ENCODE measurements around the gene CYS1.
A peak's percentile ranks its signal among the peaks of the same experiment; 100 is the strongest.
"Not testable (repeated sequence)": the region's sequence is repeated elsewhere in the genome, so short reads cannot be mapped to it uniquely, and the experiment has no call there.

Gene CYS1

DNA sequence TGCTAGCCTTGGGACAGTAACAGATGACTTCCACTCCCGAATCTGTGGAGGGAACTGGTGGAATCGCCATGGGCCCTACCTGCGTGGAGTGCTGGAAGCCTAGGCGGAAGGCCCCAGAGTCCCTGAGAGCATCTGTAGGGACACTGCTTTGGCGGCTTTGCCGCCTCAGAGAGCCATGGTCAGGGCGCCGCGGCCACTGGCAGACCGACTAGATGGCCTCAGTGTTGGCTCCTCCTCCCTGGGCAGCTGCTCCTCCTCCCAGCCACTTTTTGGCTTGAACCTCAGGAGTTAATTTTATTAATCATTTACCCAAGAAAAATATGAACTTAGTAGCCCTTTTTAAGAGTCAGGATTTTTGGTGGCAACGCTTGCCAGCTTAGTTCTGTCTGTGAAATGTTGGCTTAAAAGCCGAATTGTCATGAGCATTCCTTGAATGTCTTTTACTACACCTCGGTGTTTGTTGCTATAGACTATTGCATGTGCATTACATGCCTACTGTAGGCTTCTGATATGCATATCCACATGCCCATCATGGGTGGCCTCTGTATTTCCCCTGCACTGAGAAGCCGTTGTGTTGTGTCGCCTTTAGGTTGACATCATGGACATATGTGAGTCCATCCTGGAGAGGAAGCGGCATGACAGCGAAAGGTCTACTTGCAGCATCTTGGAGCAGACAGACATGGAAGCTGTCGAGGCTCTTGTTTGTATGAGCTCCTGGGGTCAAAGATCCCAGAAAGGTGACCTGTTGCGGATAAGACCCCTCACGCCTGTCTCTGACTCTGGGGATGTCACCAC, 34.5 kb downstream of the CYS1 start:
- no peak for DNase-seq

DNA sequence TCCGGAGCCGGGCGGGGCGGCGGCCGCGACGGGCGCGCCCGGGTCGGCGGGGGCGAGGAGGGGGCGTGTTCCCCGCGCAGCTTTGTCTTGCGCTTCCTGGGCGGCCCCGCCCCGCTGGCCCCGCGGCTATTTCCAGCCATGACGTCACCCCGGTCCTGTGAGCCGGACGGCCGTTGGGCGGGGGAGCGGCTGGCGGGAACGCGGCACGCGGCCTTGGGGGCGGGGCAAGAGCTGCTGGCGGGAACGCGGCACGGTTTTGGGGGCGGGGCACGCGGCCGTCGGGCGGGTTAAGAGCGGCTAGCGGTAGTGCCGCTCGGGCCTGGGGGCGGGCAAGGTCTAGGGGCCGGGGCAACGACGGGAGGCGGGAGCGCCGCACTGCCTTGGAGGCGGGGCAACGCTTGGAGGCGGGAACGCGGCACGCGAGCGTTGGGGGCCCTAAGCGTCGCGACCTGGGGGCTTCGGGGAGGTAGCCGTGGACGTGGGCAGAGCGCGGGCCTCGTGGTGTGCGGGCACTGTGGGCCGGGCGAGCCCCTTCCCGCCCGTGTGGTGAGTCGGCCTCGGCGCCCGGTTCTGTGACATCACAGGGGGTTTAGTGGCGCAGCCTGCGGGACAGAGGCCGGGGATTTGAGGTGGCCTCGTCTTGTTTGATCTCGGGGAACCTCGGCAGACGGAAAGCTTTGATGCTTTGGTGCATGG, 36.2 kb downstream of the CYS1 start:
- DNase-seq, result peak; percentile 43

DNA sequence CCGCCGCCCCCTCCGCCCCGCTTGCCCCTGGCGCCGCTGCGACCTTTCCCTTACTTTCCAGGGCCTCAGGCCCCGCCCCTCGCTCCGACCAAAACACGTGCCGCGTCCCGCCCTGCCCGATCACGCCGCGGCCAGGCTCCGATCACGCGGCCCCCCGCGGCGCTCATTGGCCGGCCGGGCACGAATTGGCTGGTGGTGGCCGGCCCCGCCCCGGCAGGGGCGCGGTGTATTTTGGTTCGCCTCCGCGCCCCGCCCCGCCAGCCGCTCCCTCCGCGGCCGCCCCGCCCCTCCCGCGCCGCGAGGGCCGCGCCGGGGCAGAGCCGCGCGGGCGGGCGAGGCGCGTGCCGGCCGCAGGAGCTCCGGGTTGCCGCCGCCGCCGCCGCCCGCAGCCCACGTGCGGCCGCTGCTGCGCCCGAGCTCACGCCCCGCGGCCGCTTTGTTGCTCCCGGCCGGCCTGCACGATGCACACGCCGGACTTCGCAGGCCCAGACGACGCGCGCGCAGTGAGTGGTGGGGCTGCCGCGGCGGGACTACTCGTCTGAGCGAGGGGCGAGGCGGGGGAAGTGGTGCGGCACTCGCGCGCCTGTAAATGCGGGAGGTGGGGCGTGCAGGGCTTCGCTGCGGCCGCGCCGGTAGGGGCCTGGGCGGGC, 36.8 kb downstream of the CYS1 start, which contains the start of gene KLF11:
Gene KLF11 (plus strand): TSS at position 295 of the 650 bp plus-strand sequence. CDS start 167 bp downstream, at position 462.
- DNase-seq, result peak; percentile 71

DNA sequence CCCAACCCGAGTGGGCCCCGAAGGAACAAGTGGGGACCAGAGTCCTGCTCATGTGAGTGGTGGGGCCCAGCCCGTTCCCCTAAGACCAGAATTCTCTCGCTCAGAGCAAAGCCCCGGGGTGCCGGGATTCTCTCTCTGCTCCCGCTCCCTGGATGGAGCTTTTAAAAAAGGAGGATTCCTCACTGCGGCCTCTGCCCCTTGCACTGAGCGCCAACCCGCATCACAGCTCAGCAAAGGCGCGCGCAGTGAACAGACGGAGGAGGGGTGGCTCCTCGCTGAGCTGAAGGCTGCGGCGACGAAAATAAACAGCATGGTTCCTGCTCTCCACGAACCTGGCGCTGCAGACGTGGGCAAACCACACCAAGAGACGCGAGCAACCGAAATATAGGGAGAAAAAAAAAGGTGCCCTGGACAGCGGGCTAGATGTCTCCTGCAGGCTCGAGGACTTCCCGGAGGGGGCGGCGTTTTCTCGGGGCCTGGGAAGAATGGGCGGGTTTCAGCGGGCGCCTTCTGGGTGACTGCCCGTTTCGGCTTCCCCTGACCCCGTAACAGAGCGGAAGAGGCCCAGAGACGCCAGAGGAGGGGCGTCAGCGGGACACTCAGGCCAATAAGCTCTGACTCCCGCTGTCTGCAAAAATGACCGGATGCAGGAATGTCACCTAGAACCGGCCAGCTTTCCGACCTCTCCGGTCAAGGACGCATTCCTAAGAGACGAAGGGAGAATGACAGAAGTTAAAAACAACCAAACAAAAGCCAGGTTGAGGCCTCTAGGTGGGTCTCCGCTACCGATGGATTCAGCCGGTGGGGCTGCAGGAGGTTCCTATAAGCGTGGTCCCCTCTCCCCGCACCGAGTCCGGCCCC, 37.7 kb downstream of the CYS1 start:
- DNase-seq, result peak; percentile 13

DNA sequence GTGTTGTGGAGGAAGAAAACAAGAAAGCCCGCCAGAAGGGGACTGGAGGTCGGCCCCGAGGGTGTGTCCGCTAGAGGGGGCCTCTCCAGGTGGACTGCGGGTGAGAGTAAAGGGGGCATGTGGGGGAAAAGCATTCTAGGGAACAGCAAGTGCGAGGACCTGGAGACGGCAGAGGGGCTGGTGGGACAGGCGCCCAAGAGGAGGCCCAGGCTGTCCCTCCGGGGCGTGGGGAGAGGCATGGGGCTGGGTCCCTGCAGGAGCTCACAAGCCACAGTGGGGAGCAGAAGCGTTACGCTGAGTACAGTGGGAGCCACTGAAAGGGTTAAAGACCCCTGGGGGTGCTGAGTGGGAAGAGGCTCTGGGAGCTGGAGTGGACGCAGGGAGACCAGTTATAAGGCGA, 38.5 kb downstream of the CYS1 start:
- no peak for DNase-seq

DNA sequence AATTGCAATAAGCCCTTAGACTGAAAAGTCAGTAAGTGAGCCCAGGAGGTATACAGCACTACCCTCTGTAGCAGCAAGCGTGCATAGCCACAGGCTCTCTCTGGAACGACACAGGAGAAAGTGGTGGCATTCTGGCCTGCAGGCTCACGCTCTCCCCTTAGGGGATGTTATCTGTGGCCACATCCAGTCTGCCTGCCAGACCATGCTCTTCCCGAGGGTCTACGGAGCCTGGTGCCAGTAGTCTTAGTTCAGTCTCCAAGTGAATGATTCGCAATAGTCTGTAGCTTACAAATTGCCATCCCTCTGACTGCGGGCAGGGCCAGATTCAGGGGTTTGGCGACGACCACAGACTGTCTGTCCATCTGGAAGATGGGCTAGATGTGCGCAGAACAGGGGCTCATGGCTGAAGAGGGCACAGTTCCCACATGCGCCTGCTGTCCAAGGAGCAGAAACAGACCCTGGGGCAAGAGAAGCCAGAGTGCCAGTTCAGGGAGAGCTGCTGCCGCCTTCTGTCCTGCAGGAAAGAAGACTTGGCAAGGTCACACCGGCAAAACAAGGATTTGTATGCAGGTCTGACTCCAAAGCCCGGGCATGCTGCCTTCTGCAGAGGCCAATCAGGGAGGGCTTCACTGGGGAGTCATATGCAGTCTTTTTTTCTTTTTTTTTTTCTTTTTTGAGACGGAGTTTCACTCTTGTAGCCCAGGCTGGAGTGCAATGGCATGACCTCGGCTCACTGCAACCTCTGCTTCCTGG, 40.4 kb downstream of the CYS1 start:
- DNase-seq, result no peak

DNA sequence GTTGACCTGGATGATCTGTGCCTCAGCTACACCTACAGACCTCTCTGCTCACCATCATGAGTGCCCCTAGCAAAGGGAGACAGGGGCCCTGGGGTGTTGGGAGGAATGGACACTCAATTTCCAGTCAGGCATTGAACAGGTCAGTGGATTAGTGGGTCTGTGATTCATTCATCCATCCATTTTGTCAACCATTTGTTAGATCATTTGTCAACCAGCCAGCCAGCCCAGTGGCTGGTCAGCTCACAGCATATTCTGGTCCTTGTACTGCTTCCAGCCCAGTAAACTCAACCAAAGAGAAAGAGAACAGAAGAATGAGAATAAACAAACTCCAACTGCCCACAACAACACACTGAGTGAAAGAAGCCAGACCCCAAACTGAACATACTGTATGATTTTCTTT, 41.5 kb downstream of the CYS1 start:
- DNase-seq, result no peak

DNA sequence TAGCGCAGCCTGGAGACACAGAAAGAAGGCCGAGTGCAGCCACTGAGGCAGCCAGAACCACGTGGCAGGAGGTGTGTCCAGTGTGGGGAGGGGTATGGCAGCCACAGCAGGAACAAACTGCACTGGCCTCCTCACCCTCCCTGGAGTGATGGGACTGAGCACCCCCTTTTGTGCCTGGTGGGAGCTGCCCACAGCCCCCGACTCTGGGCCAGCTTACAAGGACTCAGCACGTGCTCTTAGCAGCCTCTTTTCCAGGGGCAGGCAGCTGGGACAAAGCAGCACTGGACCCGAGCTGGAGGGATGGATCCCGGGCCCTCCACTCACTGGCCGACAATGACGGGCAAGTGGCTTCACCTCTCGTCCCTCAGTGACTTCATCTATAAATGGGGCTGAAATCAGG, 42.1 kb downstream of the CYS1 start:
- DNase-seq, result no peak

DNA sequence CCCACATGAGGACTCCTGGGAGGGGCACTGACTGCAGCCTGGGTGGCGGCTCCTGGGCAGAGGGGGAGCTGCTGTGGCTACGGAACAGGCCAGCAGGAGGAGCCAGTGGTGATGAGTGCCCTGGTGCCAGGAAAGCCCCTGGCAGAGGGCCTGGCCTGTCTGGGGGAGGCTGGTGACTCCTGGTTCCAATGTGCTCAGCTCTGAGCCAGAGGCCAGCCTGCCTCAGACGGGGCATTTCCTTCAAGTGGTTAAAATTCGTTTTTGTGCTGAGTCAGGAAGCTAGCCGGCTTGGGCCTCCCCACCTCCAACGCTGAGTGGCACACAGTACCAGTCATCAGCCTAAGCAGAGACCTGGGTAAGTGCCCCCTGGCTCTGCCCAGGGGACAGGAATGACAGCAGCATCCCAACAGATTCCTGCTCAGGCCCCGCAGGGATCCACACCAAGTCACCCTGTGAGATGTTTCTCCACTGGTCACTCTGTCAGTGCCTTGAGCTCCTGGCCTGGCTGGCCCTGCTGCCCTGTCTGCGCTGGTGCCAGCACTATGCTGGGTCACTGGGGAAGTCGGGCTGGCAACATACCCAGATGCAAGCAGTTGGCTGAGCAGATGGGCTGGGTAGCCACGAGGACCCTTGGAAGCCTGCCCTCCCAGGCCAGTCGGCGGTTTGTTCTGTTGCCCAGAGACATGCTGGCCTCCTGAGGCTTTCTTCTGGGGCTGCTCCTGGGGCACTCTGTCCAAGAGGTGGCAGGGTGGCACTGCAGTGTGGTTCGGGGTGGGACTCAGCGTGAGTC, 43.9 kb downstream of the CYS1 start:
- no peak for DNase-seq

DNA sequence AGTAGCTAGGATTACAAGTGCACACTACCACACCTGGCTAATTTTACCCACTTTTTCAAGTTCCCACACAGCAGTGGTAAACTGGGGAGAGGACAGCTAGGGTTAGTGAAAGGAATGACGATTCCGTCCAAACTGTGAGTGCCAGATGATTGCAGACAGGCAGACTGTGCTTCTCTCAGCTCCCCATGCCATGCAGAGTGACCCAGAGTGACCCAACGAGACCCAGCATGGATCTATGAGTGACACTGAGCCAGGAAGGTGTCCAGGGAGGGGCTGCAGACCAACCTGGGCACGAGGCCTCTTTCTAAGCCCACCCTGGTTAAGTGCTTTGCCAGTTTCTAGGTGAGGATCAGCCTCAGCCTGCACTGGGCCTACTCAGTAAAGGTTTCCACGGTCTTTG, 44.6 kb downstream of the CYS1 start:
- DNase-seq, result no peak

DNA sequence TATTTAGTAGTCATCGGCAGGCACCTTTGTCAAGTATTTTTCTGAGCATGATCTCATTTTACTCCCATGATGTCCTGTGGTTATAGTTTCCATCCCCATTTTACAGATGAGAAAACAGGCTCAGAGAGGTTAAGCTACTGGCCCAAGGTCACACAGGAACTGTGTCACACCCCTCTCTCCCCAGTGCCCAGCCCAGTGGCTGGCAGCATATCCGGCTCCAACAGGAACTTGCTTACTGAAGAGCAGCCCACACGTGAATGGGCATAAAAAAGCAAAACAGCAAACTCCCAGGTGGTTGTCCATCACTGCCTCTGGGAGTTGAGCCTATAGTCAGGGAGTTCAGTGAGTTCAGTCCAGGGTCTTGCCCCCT, 45.2 kb downstream of the CYS1 start:
- DNase-seq, result no peak

DNA sequence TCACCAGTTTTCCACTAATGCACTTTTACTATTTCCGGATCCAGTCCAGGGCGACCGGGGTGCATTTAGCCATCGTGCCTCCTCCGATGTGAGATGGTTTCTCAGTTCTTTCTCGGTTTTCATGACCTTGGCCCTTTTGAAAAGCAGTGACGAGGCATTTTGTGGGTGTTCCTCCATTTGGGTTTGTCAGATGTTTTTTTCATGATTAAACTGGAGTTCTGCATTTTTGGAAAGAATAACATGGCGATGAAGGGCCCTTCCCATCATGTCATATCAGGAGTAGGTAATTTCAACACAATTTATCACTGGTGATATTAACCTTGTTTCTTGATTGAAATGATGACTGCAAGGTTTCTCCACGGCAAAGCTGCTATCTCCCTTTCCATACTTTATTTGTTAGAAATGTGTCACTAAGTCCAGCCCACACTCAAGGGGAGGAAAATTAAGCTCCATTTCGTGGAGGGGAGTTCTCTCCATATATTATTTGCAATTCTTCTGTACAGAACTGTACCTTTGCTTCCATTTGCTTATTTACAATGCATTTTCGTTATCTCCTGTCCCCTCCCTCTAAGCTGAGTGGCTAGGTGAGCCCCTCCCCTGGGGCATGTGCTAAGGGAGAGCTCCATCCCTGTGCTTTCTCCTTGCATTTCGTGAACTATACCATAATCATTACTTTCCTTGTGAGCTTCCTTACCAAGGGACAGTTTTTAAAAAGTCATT, 45.7 kb downstream of the CYS1 start:
- no peak for DNase-seq

DNA sequence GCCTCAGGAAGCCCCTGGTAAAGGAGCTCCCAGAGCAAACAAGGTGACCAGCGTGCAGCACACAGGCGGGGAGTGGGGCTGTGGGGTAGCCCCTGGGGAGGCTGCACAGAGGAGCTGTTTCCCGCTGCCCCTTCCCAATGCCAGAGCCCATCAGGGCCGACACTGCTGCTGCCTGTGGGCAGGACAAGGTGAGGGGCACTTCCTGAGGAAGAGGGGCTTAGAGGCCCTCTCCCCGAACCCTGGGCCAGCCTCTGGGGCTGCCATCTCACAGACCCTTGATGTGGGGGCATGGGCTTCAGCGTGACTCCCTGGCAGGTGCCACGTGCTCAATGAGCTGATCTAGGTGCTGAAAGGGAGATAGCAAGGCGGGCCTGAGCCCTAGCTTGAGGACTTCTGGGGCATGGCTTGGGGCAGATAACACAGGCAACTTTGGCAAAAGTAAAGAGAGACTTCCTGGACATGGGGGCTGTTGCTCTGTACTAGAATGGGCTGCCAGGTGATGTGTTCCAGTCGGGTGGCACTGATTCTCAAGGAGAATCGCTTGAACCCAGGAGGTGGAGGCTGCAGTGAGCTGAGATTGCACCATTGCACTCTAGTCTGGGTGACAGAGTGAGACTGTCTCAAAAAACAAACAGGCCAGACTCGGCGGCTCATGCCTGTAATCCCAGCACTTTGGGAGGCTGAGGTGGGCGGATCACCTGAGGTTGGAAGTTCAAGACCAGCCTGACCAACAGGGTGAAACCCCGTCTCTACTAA, 46.8 kb downstream of the CYS1 start:
- DNase-seq, result no peak

DNA sequence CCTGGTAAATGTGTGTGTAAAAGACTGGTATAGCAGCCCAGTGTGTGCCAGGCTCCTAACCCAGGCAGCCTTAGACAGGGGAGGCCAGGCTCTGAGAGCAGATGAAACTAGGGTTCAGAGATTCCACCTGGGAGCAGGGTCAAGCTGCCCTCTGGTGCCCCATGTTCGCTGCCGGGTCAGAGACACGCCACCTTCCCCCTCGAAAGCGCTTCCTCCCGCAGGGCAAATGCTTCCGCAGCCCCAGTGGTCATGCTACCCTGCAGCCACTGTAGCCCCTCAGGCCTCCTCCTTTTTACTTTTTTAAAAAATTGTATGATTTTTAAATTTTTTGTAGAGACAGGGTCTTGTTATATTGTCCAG, 47.5 kb downstream of the CYS1 start:
- no peak for DNase-seq

DNA sequence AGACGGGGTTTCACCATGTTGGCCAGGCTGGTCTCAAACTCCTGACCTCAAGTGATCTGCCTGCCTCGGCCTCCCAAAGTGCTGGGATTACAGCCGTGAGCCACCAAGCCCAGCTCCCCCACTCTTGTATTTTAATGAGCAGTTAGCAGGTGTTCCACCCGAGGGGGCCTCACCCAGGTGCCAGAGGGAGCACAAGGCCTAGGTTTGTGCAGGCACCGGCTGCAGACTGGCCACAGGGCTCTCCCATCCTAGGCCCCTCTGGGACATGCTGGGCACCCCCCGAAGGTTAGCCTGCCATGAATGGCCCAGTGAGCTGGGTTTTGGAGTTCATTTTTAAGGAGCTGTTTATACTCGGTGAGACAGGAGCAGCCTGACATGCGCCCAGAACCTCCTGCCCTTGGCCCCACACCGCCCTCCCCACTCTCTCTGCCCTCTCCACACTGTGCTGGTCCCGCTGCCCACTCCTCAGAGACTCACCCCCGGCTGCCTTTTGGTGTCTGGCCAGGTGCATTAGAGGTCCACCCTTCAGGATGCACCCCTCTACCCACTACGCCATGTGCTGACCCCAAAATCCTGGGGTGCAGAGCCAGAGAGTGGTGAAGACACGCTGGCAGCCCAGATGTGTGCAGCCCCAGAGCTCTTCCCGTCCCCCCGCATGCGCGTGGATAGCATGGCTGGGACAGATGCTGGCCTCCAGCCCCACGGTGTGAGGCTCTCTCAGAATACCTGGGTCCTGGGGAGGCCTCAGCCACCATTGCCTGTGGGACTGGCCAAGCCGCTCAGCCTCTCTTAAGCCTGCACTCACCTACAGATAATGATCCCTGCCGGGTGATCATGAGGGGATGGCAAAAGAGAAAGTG, 48.1 kb downstream of the CYS1 start:
- no peak for DNase-seq

DNA sequence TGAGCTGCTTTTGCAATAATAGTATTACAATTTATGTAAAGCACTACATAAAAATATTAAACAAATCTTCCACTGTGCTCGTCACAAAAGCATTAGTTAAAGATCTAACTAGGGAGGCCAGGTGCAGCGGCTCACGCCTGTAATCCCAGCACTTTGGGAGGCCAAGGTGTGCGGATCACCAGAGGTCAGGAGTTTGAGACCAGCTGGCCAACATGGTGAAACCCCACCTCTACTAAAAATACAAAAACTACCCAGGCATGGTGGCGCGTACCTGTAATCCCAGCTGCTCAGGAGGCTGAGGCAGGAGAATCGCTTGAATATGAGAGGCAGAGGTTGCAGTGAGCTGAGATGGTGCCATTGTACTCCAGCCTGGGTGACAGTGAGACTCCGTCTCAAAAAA, 49.4 kb downstream of the CYS1 start:
- not testable (repeated sequence) for DNase-seq

DNA sequence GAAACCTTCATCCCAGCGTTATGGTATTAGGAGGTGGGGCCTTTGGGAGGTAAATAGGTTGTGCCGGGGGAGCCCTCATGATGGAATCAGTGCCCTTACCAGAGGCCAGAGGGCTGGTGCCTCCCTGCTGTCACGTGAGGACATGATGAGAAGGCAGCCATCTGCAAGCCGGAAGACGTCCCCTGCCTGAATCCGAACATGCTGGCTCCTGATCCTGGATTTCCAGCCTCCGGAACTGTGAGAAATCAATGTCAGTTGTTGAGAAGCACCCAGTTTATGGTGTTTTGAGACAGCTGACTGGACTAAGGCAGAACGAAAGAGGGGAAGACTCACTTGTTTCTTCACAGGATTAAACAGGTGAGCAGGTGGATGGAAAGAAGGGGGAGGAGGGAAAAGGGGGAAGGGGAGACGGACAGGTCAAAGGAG, 49.9 kb downstream of the CYS1 start:
- DNase-seq, result no peak

DNA sequence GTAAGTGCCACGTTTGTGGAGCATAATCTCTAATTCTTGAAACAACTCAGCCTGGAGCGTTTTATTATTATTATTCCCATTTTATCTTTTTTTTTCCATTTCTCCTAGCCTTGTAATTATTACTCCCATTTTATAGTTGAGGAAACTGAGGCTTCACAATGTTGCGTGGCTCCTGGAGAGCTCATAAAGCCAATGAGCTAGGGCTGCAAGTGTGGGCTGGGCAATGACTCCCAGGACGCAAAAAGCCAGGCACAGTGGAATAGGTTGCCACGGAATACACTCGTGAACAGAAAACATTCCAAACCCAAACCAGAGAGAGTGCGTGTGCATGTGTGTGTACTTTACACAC, 50.4 kb downstream of the CYS1 start:
- no peak for DNase-seq

Measured in NCI-H1092 treated with DMSO at 0.1 percent for 48 hours (cell line).